Body of pancreas (tissue), 4 donors: ENCODE results near the gene SMAD2.

ENCODE experiments used
- POLR2A ChIP-seq, 3 donors: fragments of 450-650 bp; IDR thresholded peaks; one replicate each; pipeline ENCODE4 v1.6.1; 2016; ENCODE audit warnings: antibody characterized with exemption in 3 of 3, mild to moderate bottlenecking in 2 of 3
- TF ChIP-seq, protein P1 (sequence below), 7 experiments: fragments of 450-650 bp in 4 of 7; fragments of 200-600 bp in 3 of 7; sonication (generic) in 3 of 7; IDR thresholded peaks; one replicate each; pipeline ENCODE4 v1.5.1; 2016 to 2019; ENCODE audit warnings: antibody characterized with exemption in 7 of 7

DNA sequence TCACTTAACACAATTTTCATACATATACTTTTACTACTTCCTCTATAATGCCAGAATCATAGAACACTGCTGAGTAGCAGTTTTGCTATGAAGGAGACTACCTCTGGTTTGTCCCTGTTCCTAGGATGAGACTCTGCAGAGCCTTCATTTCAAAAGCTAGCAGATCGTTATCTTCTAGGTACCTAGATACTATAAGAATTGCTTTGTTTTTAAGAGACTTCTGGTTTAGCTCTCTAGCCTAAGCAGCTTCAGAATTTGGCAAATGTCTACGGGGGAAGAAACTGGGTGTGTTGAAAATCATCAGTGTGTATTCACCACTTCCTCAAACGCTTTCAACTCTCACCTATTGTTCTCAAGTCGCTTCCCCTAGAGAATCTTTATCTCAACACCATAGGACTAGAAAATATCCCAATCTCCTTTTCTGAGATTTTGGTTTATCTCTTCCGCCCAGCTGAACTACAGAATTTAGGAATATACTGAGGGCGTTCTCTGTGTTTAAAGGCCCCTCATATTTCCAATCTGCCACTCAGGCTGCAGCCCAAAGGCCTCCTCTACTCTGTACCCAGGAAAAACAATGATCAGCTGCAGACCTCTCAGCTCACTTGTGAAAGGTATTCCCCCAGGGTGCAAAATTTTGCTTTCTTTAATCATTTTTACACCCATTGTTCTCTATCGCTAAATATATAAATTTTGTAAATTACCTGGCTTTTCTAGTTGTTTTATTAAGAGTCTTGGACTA lies 28.7 kb downstream of the SMAD2 start:
- TF ChIP-seq, protein P1, sequence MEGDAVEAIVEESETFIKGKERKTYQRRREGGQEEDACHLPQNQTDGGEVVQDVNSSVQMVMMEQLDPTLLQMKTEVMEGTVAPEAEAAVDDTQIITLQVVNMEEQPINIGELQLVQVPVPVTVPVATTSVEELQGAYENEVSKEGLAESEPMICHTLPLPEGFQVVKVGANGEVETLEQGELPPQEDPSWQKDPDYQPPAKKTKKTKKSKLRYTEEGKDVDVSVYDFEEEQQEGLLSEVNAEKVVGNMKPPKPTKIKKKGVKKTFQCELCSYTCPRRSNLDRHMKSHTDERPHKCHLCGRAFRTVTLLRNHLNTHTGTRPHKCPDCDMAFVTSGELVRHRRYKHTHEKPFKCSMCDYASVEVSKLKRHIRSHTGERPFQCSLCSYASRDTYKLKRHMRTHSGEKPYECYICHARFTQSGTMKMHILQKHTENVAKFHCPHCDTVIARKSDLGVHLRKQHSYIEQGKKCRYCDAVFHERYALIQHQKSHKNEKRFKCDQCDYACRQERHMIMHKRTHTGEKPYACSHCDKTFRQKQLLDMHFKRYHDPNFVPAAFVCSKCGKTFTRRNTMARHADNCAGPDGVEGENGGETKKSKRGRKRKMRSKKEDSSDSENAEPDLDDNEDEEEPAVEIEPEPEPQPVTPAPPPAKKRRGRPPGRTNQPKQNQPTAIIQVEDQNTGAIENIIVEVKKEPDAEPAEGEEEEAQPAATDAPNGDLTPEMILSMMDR (IDR thresholded peaks at IDR 0.05), result no peak
- no peak for TF ChIP-seq POLR2A (IDR thresholded peaks at IDR 0.05)
